ENCODE measurements around the gene RBM11. TPM values are rescaled to one million over a fixed set of nuclear protein-coding genes. Genes with fewer than 3 reads are reported as not detected.
A peak's percentile ranks its signal among the peaks of the same experiment; 100 is the strongest.

Gene RBM11
- total RNA-seq, 1 donor from 2014 or later, result 0.26 TPM

- H3K4me3 ChIP-seq (ENCODE audit: low read depth, low read length), result no peak overlapping the region
- no peaks in the 10 kb centered on the region for H3K36me3 ChIP-seq (ENCODE audit: control insufficient read depth, insufficient read depth, low read length)
- DNase-seq (ENCODE audit: low read depth) (no peak), FAIRE-seq (no peak)
- no peak for TF ChIP-seq CTCF (IDR thresholded peaks at IDR 0.05; ENCODE audit: insufficient read depth, low read length, severe bottlenecking)
- no peaks in the 10 kb centered on the region for H3K27me3 ChIP-seq (ENCODE audit: control insufficient read depth, insufficient read depth, low read length)
Measured at GRCh38 chr21:14243874-14244273, 27.9 kb downstream of the RBM11 start.

- DNase-seq (ENCODE audit: low read depth), result no peak
- TF ChIP-seq CTCF (IDR thresholded peaks at IDR 0.05; ENCODE audit: insufficient read depth, low read length, severe bottlenecking), result no peak
- Histone ChIP-seq H3K27me3 (ENCODE audit: control insufficient read depth, insufficient read depth, low read length) (no peaks in the 10 kb centered on the region), H3K36me3 (ENCODE audit: control insufficient read depth, insufficient read depth, low read length) (no peaks in the 10 kb centered on the region), H3K4me3 (ENCODE audit: low read depth, low read length) (no peak overlapping the region)
- FAIRE-seq, result no peak
Measured at GRCh38 chr21:14244911-14245310, 29.0 kb downstream of the RBM11 start.

DNA sequence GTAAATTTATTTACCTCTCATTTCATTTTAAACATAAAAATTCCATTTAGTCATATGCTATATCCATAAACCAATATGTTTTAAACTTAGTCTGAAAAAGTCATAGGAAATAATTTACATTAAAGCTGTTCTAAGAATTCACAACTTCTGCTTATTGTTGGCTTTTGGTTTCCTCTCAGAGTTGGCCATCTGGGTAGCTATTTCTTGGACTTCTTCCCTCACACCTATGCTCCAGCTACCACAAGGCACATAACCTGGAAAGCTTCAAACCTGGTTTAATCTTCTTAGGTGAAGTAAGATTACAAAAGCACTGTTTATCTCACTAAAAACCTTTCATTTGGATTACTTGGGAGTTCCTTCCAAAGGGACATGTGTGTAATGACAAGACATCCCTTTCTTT lies 29.8 kb downstream of the RBM11 start:
- DNase-seq (ENCODE audit: low read depth) (no peak), FAIRE-seq (no peak)
- H3K4me3 ChIP-seq (ENCODE audit: low read depth, low read length), result no peak overlapping the region
- TF ChIP-seq CTCF (IDR thresholded peaks at IDR 0.05; ENCODE audit: insufficient read depth, low read length, severe bottlenecking), result no peak
- no peaks in the 10 kb centered on the region for H3K36me3 ChIP-seq (ENCODE audit: control insufficient read depth, insufficient read depth, low read length)
- H3K27me3 ChIP-seq (ENCODE audit: control insufficient read depth, insufficient read depth, low read length), result no peaks in the 10 kb centered on the region

- no peak for FAIRE-seq
- TF ChIP-seq CTCF (IDR thresholded peaks at IDR 0.05; ENCODE audit: insufficient read depth, low read length, severe bottlenecking), result no peak
Measured at GRCh38 chr21:14251336-14251735, 35.4 kb downstream of the RBM11 start.

DNA sequence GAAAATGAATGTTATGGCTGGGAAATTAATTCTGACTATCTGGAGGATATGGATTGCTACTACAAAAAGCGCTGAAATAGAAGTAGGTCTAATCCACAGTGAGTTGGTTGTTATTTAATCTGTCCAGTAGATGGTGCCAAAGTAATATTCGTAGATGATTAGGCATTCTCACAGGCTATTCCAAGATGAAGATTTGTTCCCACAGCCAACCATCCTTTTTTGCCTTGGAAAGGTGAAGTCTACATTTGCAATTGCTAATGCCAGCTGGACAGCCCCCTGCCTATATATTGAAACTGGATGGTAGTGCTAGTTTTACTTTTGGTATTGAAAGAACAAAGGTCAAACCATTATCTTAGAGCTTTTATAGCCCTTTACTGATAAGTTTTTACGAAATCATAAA lies 43.8 kb downstream of the RBM11 start:
- FAIRE-seq (no peak), DNase-seq (ENCODE audit: low read depth) (peak; percentile 68)

More at GRCh38 chr21:14251336-14251735, 35.4 kb downstream of the RBM11 start:
- no peaks in the 10 kb centered on the region for H3K27me3 ChIP-seq (ENCODE audit: control insufficient read depth, insufficient read depth, low read length)
- no peak overlapping the region for H3K4me3 ChIP-seq (ENCODE audit: low read depth, low read length)
- no peaks in the 10 kb centered on the region for H3K36me3 ChIP-seq (ENCODE audit: control insufficient read depth, insufficient read depth, low read length)
- DNase-seq (ENCODE audit: low read depth), result no peak

More for the DNA sequence above, 43.8 kb downstream of the RBM11 start:
- TF ChIP-seq CTCF (IDR thresholded peaks at IDR 0.05; ENCODE audit: insufficient read depth, low read length, severe bottlenecking), result peak; percentile 49
- Histone ChIP-seq H3K4me3 (ENCODE audit: low read depth, low read length) (no peak overlapping the region), H3K27me3 (ENCODE audit: control insufficient read depth, insufficient read depth, low read length) (no peaks in the 10 kb centered on the region), H3K36me3 (ENCODE audit: control insufficient read depth, insufficient read depth, low read length) (no peaks in the 10 kb centered on the region)
